GM18909 (cell line): Measurements from ENCODE around the gene KMT2D.

Source experiments
- ATAC-seq: cut with Tn5 transposase; IDR thresholded peaks from one replicate; pipeline ENCODE4 v1.9.1; 2021; ENCODE audit warnings: mild to moderate bottlenecking; ENCODE audit not compliant: unreplicated experiment, poor library complexity

Gene KMT2D

DNA sequence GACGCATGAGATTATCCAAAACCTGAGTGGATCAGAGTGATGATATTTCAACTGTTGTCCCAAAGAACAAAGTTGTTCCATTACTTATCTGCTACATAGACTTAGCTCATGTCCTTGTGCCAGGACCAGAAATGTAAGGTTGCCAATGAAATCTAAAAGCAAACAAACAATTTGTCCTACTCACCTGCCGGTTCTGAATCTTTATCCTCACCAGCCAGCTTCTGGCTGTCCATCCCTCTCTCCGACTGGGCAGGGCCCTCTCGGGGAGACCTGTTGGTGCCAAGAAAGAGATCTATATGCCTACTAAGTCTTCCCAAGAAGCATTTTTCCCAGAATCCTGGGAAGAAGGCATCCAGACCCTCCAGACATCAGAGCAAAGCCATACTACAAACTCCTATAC is 5.5 kb downstream of the KMT2D start:
- ATAC-seq: no peak

GRCh38 chr12:49054524-49054923 is 6.1 kb downstream of the KMT2D start:
- ATAC-seq: no peak

GRCh38 chr12:49054096-49054495 is 6.5 kb downstream of the KMT2D start:
- ATAC-seq: no peak

GRCh38 chr12:49052451-49053208 is 8.0 kb downstream of the KMT2D start:
- ATAC-seq: no peak

- no peak for ATAC-seq
Measured at GRCh38 chr12:49051777-49052438, 8.7 kb downstream of the KMT2D start.

- no peak for ATAC-seq
Measured at GRCh38 chr12:49051373-49051764, 9.2 kb downstream of the KMT2D start.

DNA sequence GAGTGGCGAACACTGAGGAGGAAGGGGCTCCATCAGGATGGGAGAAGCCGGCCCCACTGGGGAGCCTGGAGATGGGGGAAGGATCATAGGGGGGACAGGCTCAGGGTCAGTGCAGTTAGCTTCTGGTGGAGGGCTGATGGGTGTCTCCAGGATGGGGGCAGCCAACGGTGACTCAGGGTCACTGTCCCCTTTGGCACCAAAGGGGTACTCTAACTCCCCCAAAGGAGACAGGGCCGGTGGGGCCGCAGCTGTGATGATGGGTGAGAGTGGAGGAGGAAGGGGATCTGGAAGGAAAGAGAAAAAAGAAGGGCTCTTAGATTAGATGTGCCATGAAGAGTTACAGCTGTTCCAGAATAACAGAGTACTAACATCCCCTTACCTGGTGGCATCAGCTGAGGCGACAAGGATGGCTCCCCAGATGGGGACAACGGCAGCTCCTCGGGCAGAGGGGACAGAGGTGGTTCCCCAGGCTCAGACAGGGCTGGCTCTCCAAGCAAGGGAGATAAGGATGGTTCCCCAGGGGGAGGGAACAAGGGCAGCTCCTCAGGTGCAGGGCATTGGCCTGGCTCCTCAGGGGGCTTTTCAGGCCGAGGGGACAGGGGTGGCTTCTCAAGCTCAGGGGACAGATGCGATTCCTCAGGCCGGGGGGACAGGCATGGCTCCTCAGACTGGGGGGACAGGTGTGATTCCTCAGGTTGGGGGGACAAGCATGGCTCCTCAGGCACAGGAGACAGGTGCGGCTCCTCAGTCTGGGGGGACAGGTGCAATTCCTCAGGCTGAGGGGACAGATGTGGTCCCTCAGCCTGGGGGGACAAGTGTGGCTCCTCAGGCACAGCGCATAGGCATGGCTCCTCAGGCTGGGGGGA is 9.9 kb downstream of the KMT2D start:
- no peak for ATAC-seq

GRCh38 chr12:49049566-49050224 is 10.9 kb downstream of the KMT2D start:
- ATAC-seq: no peak

- no peak for ATAC-seq
Measured at GRCh38 chr12:49048953-49049352, 11.6 kb downstream of the KMT2D start.

DNA sequence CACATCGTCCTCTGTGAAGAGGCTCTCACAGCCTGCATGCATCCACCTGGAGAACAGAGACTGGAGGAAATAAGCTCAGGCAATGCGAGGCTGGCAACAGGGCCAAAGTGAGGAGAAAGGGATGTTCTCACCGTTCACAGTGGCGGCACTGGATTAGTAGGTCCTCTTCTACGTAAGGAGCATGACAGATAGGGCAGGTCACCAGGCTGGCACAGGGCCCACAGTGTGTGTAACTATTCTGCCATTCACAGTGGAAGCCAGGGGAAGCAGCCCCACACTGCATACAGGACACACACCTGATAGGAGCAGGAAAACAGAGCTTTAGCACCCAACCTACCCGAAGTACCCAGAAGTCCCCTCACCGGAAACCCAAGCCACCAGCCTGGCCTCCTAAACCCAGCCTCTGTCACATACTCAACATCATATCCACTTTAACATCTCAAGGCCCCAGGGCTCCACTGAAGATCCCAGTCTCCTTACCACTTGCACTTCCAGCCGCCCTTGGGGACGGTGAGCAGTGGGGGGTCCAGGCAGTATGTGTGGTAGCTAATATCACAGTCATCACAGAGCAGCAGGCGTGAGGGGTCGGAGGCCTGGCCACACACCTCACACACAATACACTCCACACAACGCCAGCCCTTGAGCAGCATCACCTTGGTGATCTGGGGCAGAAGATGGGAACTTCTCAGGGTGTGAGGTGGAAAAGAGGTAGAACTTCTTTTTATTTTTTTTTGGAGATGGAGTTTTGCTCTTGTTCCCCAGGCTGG is 14.3 kb downstream of the KMT2D start:
- no peak for ATAC-seq

DNA sequence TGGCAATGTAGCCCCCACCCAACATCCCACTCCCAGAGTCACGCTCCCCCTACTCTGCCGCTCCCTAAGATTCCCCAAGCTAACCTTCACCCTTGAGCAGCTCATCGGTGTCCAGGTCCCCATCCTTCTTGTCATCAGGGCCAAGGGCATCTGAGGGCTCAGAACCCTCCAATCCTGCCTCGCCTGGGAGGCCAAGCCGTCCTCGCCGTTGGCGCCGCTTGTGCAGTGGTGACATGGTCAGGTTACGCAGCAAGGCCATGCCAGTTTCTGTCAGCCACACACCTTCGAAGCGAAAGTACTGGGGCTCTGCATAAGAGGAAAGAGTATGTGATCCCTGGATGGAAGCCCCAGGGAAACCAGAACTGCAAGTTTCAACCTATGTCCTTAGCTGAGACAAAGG is 15.9 kb downstream of the KMT2D start:
- no peak for ATAC-seq

DNA sequence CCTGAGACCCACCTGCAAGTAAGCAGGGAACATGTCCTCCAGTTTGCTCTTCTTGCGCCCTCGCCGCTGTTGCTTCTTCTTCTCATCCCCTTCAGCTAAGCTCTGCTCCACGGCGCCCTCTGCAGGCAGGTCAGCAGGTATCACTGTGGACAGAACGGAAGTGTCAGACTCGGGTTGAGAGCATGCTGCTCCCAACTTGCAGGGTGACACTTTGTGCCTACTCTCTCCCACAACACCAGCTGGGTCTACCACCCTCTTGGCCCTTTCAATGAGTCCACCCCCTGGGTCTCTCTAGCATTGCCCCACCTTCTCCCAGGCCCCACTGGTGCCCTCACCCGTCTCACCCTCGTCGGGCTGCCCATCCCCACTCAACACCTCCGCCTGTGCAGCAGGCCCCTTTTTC is 16.7 kb downstream of the KMT2D start:
- no peak for ATAC-seq

GRCh38 chr12:49043241-49043640 is 17.4 kb downstream of the KMT2D start:
- ATAC-seq: no peak

- no peak for ATAC-seq
Measured at GRCh38 chr12:49041881-49042484, 18.6 kb downstream of the KMT2D start.

DNA sequence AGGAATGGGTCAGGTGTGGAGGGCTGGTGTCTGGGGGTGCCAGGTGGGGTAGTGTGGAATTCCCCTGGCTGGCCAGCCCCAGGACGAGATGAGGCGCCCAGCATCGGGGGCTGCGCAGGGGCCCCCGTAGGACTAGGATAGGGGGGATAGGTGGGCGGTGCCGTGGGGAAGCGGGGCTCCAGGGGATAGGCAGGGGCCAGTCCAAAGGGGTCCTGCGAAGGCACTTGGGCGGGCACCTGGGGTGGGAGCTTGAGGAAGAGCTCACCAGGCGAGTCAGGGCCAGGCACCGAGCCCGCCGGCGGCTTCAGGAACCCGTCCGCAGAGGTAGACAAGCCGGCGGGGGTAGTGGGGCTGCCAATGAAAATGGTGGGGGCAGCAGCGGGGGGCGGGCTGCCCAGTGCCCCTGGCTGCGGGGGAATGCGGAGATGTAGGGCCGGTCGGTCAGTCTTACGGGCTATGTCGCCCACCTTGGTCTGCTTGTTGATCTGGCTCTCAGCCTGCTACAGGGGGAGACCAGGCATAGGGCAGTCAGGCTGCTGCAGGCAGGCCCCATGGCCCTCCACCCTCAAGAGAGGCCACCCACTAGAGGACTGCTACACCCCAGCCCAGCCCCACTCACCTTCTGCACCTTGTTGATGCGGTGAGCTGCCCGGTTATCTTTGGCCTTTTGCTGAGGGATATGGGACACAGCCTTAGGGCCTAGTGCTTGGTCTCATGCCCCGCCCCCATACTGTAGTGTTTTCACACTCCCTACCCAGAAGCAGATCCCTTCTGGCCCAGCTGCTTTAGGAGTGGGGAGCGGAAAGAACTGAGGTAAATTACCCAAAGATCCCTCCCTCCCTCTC is 19.3 kb downstream of the KMT2D start:
- no peak for ATAC-seq

GRCh38 chr12:49040364-49040855 is 20.2 kb downstream of the KMT2D start:
- ATAC-seq: no peak

DNA sequence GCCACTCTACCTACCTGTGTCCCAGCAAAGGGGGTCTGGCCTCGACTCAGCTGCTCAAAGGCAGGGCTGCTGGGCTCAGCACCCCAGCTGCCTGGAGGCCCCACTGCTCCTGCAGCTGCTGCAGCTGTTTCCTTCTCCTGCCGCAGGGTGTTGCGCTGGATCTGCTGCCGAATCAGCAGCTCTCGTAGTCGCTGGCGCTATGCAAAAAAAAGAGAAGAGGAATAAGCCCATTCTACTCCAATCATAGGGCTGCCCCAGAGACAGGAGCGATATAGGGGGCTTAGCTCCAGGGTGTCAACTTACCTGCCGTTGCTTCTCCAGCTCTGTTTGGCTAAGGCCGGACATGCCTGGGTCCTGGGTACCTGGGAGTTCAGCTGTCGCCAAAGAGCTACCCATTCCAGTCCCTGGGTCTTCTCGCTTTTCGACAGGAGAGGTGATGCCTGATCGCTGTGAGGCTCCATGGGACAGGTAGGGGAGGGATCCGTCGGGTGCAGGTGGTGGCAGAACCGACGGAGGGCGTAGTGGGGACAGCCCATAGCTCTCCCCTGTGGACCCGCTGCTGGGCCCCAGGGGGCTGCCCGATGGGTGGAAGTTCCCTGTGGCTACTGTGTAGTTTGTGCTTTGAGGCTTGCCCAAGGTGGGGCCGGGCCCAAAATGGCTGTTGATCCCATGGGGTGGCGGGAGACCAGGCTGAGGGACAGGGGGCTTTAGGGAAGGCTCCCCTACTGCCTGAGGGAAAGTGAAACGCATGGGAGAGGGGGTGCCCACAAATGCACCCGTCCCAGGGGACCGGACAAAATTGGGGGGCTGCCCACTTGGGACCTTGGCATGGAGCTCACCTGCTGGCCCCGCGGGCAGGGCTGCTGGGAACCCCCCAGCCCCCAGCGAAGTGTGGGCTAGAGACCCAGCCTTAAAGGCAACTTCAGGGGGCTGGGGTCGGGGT is 20.9 kb downstream of the KMT2D start:
- no peak for ATAC-seq
